Eye (tissue), 1 donor: ENCODE data around the gene VPS13D.
"Not testable (repeated sequence)": the region's sequence is repeated elsewhere in the genome, so short reads cannot be mapped to it uniquely, and the experiment has no call there.

Experiments
- DNase-seq: peaks from one replicate; pipeline ENCODE4 v3.0.0-alpha.2; 2015

VPS13D gene

GRCh38 chr1:12453400-12454343, 223.8 kb downstream of the VPS13D start:
- DNase-seq, result no peak

GRCh38 chr1:12454406-12455391, 224.9 kb downstream of the VPS13D start:
- no peak for DNase-seq

- DNase-seq, result not testable (repeated sequence)
Measured at GRCh38 chr1:12456081-12456480, 226.3 kb downstream of the VPS13D start.

- DNase-seq, result no peak
Measured at GRCh38 chr1:12456979-12457378, 227.1 kb downstream of the VPS13D start.

GRCh38 chr1:12457771-12458170, 227.9 kb downstream of the VPS13D start:
- no peak for DNase-seq

- DNase-seq, result no peak
Measured at GRCh38 chr1:12458571-12458970, 228.7 kb downstream of the VPS13D start.

- DNase-seq, result no peak
Measured at GRCh38 chr1:12460121-12460520, 230.3 kb downstream of the VPS13D start.

GRCh38 chr1:12460911-12461621, 231.2 kb downstream of the VPS13D start:
- peak; percentile 79 for DNase-seq

GRCh38 chr1:12461754-12462153, 231.9 kb downstream of the VPS13D start:
- no peak for DNase-seq

GRCh38 chr1:12462586-12462985, 232.8 kb downstream of the VPS13D start:
- DNase-seq, result no peak

- peak; percentile 48 for DNase-seq
Measured at GRCh38 chr1:12464045-12464461, 234.2 kb downstream of the VPS13D start.

GRCh38 chr1:12464598-12465056, 234.8 kb downstream of the VPS13D start:
- peak; percentile 72 for DNase-seq

- no peak for DNase-seq
Measured at GRCh38 chr1:12465126-12465525, 235.3 kb downstream of the VPS13D start.

- DNase-seq, result no peak
Measured at GRCh38 chr1:12466816-12467215, 237.0 kb downstream of the VPS13D start.

GRCh38 chr1:12467570-12468286, 237.9 kb downstream of the VPS13D start:
- no peak for DNase-seq

- no peak for DNase-seq
Measured at GRCh38 chr1:12468323-12468722, 238.5 kb downstream of the VPS13D start.

- DNase-seq, result no peak
Measured at GRCh38 chr1:12469493-12469892, 239.7 kb downstream of the VPS13D start.

GRCh38 chr1:12469990-12470389, 240.2 kb downstream of the VPS13D start:
- DNase-seq, result no peak

GRCh38 chr1:12470916-12471315, 241.1 kb downstream of the VPS13D start:
- not testable (repeated sequence) for DNase-seq

- peak; percentile 55 for DNase-seq
Measured at GRCh38 chr1:12472156-12472797, 242.4 kb downstream of the VPS13D start.
